Amniotic stem cell (primary cell): Measurements from ENCODE around the gene MYO16.

Experiments
- DNase-seq: peaks from one replicate; lab custom pipeline; 2025; lab: John Stamatoyannopoulos, UW

MYO16 gene

DNA sequence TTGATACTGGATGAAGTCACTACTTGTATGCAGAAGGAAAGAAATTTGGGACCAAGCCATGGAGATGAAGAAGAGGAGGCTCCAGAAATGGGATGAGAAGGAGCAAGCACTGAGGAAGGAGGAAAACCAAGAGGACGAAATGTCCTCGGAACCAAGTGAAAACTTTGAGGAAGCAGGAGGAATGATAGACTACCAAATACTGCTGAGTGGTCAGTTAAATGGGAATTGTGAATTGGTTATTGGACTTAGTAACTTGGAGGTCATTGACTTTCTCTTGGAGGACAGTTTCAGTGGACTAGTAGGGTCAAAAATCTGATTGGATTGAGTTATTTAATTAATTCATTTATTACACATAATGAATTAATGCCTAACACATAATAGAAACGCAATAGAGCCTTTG, 167.9 kb downstream of the MYO16 start:
- no peak for DNase-seq

DNA sequence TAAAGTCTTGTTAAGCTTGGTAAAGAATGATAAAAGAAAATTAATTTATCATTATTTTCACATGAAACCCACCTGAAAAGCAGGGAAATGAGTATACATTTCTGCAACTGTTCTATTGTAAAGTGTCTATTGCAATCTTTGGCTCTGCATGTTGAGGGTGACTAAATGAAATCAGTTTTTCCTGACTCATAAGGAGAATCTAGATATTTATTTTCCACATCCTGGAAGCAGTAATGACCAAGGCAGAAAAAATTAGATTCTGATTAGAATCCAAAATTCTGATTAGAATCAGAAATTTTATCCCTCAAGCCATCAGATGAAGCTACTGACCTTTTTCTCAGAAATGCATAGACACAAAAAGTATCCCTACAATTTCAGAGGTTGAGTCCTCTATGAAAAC, 178.4 kb downstream of the MYO16 start:
- no peak for DNase-seq

DNA sequence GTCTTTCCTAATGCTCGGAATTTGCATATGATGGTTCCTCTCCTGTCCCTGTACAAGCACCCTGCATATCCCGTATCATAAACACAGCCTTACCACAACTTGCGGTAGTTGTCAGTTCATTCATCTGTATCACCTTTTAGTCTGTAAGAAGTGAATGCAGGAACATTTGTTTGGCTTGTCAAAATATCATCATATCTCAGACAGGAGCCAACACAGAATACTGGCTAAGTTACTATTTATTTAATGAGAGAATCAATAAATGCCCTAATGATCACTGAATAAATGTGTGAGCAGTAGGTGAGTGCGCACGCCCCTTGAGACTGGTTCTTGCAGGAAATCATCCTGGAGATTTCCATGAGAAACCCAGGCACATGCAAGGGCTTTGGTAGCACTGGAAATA, 182.8 kb downstream of the MYO16 start:
- no peak for DNase-seq

DNA sequence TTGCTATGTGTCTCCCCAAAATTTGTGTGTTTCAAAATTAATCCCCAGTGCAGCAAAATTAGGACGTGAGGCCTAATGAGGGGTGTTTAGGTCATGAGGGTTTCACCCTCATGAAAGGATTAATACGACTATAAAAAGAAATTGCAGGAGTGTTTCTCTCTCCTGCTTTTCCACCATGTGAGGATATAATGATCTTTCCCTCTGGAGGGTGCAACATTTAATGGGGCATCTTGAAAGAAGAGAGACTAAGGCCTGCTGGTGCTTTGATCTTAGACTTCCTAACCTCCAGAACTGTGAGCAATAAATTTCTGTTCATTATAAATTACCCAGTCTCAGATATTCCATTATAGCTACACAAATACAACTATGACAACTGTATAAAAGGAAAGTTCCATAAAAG, 183.2 kb downstream of the MYO16 start:
- no peak for DNase-seq

DNA sequence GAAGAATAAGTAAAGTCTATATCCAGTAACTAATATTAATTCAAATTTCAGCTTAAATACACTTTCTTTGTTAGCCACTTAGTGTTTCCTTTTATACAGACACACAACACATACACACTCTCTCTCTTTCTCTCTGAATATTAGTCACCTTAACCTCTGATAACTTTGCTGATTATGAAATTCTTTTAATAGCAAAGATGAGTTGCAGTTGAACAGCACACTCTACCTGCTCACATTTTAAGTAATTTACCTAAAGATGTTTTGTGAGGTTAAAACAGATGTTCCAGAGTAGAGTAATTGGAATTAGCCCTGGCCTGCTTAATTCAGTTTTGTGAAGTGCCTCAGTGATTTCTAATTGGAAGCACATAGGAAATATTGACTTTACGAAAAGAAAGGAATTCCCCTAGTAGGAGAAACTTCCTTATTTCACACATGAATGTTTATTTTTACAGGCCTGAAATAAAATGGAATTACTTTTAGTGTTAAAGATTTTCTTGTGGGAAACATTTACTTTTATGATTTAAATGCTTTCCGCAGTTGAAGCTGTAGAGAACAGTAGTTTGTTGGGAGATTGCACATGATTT, 184.3 kb downstream of the MYO16 start:
- DNase-seq = no peak

DNA sequence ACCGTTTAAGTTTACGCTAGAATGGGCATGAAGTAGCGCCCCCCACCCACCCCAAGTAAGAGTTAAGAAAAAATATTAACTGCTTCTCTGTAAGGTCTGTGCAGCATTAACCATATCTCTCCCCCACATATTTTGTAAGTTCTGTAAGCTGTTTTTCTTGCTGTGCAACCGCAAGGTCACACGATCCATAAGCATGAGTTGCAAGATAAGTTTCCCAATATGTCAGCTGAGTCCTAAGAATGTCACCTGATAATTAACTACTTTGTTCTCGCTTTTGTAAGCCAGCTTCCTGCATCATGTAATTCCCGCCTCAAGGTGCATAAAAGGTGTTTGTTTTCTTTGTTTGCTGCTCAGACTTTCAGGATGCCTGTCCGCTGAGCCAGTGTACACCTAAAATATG, 187.0 kb downstream of the MYO16 start:
- no peak for DNase-seq

DNA sequence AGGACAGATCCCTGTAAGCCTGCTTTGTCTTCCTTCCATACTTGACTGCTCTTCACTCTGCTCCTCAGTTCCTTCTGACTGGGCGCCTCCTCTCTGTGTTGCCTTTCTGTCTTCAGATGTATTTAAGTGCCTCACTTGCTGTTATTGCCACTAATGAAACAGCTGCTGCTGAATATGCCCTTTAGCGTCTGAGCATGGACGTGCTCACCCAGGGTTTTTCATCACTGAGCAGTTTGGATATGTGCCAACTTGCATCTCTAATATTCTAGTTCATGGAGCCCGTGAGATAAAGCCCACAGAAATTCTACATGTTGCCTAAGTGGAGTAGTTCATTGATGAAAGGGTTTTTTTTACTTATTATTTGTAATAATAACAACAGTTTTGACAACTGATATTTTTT, 198.2 kb downstream of the MYO16 start:
- no peak for DNase-seq

DNA sequence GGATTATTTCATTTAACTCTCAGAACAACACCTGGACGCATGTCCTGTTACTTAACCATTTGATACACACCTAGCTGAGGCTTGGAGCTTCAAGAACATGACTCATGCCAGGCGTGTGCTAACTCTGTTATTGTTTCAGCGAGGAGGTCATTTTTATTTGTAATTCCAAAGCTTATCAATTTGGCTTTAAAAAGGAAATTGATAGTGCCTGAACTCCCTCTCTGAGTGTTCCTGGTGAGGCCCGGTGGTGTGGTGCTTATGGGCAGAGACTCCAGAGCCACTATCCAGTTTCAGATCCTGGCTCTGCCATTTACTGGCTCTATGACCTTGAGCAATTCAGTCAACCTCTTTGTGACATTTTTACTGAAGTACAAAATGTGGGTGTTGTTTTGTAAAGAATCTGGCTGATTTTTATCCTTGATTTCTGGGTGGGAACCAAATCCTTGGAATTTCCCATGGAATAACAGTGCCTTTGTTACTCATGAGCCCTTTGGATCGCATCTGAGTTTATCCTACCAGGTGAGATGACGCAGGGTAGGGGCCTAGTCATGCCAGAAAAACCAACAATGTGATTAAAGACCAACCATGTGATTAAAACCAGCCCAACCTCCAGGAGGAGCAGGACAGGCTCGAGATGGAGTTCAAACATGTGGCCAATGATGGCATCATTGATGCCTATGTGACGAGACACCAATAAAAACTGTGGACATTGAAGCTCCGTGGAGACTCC, 198.8 kb downstream of the MYO16 start:
- DNase-seq = no peak

DNA sequence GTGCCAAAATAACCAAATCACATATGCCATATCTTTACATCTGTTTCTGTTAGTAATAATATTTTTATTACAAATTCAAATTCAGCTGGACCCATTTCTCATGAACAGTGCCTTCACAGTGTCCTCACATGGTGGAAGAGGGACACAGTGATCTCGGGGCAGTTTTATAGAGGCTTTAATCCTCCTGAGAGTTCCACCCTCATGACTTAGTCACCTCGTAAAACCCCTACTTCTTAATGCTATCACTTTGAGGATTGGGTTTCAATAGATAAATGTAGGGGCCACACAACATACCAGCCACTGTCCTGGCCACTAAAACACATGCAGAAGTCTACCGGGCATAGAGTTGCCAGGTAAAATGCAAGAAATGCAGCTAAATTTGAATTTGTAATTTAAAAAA, 201.5 kb downstream of the MYO16 start:
- no peak for DNase-seq

DNA sequence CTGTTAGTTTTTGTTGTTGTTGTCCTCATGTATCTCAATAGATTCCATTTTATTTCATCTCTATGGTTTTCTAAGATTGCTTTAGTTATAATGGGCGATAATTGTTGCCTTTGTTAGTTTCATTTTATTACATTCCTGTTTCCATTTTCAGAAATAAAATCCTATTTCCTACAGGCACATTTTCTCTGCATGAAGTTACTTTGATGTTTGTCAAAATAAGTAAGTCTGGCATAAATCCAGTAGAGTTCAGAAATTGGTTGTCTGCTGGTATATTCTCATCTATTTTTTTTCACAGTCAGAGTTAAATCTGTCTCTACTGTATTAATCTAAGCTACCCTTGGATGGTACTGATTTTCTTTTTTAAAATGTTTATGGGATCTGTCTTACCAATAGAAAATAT, 204.1 kb downstream of the MYO16 start:
- no peak for DNase-seq

DNA sequence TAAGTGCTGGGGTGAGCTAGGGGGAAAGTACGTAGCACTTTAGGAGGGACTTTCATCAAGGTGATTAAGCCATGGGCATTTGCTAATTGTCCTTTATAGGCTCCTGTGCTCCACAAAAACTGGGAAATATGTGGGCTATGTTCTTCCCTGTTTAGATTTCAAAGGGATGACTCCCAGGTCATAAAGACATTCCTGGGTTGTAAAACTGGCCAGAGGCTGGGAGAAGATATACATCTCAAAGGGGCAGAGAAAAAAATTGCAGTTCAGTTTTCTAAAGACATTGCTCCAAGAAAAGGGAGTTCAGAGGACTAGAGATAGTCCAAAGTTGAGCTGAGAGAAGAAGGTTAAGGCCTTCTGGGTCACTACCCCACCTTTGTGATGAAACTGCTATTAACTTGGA, 204.8 kb downstream of the MYO16 start:
- no peak for DNase-seq

DNA sequence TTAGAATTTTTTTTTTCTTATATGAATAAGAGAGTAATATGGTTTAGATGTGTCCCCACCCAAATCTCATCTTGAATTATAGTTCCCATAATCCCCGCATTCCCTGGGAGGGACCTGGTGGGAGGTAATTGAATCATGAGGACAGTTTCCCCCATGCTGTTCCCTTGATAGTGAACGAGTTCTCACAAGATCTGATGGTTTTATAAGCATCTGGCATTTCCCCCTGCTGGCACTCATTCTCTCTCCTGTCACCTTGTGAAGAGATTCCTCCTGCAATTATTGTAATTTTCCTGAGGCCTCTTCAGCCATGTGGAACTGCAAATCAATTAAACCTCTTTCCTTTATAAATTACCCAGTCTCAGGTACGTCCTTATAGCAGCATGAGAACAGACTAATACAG, 205.7 kb downstream of the MYO16 start:
- no peak for DNase-seq

DNA sequence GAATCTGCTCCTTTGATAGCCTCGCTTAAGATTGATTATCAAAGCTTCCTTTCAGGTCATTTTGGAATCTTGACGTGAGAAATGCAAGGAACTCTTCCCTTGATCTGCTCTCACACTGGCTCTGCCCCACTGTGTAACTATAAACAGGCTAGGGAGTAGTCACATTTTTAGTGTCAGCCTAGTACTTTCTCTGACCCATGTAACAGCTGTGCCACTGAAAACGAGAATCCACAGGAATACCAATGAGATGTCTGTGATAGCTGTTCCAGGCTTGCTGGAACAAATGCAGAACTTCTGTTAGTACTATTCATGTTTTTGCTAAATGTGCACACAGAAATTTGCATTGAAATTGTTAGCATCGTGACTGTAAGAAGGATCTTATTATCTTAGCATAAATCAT, 221.3 kb downstream of the MYO16 start:
- DNase-seq = no peak

DNA sequence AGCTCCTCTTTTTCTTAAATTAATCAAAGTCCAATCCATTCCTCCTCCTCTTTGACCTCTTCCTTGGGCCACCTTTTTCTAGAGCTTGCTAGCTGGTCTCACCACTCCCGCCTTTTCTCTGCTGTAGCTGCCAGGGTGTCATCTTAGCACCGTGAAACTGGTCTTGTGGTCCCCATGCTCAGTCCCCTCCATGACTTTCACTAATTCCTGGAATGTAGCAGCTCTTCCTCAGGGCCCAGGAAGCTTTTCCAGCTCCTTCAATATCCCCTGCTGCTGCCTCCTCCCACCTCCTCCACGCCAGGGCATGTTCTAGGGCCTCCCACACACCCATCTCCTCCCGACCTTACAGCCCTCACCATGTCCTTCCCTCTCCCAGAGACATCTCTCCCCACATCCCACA, 222.2 kb downstream of the MYO16 start:
- DNase-seq = no peak

DNA sequence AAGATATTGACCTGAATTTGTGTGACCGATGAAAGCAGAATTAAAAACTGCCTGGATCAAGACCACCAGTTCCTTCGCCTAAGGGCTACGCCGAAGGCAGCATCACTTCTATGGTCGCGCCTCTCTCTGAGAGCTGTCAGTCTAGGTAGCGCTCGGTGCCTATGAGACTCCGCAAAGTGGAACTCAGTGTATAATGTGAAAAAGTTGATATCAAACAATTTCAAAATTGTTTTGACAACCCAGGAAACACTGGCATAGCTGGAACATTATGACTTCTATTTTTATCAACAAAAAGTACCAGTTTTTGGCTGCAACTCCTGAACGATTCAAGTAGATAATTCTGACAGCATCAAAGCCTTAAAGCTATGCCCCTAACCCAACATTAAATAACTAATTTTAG, 223.6 kb downstream of the MYO16 start:
- no peak for DNase-seq

DNA sequence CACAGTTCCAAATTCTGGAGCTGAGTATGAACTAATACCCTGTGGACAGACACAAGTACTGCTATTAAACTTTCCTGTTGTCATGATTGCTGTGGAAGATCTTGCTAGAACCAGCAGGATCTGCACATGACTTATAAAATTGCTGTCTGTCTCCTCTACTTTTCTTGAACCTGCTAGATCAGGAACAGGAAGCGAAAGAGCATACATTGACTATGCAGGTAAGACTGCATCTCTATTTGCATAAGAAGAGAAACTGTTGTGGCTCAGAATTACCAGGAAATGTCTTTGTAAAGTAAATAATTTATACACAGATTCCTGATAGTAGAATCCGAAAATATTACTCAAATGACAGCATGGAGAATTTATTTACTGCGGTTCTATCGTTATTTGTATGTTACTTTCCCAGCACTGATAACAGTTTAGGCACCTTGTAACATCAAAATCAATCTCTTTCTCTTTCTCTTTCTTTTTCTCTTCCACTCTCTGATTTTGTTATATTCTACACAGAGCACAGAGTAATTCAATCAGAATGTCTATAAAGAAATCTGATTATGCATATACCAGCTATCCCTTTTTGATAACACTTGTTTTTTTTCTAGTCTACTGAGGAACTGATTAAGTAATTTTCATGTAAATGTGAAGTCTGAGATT, 226.5 kb downstream of the MYO16 start:
- no peak for DNase-seq

DNA sequence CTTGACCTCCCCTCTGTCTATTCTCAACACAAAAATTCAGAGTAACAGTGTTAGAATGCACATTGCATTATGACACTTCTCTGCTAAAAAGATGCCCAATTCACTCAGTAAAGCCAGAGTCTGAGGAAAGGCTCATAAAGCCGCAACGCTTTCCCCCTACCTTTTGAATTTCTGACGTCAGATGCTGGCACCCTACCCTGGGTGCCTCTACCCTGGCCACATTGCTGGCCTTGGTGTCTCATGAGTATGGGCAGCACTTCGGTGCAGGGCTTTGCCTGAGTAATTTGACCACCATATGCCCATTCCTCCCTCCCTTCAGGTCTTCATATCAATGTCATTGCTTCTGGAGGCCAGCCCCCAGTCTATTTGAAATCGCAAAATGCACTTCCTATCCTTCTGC, 229.3 kb downstream of the MYO16 start:
- no peak for DNase-seq

DNA sequence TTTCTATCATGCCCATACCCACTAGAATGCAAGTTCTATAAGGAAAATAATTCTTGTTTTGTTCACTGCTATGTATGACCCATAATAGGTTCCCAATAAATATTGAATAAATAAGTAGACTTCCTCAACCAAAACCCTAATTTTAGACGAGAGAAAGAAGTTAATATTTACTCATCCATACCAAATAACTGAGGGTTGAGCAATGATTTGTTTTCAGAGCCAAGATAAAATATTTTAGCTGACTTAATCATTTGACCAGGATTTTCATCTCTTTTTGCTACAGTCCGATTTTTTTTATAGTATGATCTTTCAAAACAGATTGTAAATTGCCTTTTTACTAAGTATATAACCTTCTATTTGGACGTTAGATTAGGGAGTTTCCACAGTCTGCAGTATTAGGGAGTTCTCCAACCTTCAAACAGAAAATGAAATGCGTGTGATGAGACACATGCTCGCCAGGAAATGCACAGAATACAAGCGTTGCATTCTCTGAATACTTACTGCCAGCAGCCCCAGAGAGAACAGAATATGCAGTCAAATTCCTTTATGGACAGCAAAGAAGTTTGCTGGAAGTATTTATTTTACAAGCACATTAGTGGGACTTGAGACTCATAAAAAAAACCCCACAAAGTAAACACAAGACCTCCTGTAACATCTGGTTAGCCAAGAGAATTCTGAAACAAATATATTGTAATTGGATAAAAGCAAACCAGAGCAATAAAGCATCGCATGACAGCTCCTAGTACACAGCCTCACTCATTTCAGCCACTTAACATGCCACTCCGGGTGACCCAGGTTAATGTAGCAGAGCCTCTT, 230.0 kb downstream of the MYO16 start:
- peak; percentile 14 for DNase-seq

DNA sequence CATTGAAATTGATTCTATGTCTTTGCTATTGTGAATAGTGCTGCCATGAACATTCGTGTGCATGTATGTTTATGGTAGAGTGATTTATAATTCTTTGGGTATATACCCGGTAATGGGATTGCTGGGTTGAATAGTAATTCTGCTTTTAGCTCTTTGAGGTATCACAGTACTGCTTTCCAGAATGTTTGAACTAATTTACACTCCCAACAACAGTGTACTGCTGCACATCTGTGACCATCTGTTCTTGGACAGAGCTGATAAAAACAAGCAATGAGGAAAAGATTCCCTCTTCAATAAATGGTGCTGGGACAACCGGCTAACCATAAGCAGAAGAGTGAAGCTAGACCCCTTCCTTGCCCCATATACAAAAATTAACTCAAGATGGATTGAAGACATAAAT, 231.0 kb downstream of the MYO16 start:
- no peak for DNase-seq

DNA sequence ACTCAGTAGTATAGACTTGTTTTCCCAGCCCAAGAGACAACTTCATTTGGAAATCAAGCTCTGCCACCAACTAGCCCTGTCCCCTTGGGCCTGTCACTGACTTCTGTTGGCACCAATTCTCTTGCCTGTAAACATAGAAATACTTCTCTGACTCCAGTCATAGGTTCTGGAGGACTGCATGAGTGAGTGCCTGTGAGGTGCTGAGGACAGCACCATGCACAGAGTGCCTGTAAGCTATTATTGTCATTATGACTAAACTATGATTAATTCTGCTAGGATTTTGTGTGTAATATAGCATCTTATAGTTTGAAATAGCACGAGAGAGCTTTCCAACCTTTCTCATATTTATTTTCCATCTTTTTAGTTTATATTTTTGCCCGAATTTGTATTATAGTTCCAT, 247.9 kb downstream of the MYO16 start:
- DNase-seq = peak; percentile 13

DNA sequence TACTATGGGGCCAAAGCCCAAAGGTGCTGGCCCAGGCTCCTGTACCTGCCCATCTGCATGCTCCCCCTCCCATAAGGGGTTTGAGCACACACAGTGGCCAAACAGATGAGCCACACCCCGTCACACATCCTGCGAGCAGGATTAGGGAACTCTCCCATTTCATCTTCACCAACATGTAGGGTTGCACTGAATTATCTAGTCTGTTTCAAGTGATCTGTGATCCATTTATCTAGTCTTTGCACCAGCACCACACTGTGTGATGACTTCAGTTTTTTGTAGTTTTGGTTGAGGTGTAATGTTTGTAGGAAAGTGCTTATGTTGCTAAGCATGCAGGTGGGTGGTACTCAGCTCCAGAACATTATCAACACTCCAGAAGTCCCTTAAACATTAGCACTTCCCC, 249.3 kb downstream of the MYO16 start:
- no peak for DNase-seq

DNA sequence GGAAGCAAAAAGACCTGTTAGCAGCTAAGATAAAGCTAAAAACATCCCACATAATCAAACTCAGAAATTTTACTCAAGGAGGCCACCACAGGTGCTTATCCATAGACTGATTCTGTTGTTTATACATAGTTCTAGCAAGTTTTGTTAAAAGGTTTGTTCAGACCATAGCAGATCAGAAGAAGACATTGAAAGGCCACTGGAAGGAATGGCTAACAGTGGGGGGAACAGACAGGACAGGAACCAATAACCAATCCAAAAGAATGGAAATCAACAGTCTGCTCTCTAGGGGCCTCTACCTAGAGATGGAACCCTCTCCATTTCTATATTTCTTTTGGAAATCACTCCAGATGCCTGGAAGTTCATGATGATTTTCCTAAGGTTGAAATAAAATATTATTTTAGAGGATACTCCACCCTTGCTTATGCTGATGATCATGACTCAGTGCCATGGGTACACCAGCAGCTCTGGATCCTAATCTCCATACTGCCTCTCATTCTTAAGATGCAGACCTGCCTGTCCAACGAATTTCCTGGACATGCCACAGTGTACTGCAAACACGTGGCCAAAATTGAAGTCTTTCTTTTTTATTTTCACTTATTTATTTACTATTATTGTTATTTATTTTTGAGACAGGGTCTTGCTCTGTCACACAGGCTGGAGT, 260.0 kb downstream of the MYO16 start:
- no peak for DNase-seq
